Skin epidermis (tissue), 12 donors: Measurements from ENCODE around the gene UBE2O.
"Not testable (repeated sequence)": the region's sequence is repeated elsewhere in the genome, so short reads cannot be mapped to it uniquely, and the experiment has no call there.

Experiments used
- H3K27ac ChIP-seq, 21 experiments: fragments of 200-600 bp; sonication (generic) in 11 of 21; one replicate each; pipeline ENCODE4 v1.5.0; 2020; ENCODE audit warnings: mild to moderate bottlenecking in 3 of 21, inconsistent platforms in 2 of 21, moderate library complexity in 2 of 21
- H3K4me3 ChIP-seq, 7 experiments: fragments of 200-600 bp; sonication (generic) in 2 of 7; one replicate each; pipeline ENCODE4 v1.5.0; 2020; ENCODE audit warnings: inconsistent platforms in 2 of 7, mild to moderate bottlenecking in 2 of 7, moderate library complexity in 1 of 7

UBE2O gene

DNA sequence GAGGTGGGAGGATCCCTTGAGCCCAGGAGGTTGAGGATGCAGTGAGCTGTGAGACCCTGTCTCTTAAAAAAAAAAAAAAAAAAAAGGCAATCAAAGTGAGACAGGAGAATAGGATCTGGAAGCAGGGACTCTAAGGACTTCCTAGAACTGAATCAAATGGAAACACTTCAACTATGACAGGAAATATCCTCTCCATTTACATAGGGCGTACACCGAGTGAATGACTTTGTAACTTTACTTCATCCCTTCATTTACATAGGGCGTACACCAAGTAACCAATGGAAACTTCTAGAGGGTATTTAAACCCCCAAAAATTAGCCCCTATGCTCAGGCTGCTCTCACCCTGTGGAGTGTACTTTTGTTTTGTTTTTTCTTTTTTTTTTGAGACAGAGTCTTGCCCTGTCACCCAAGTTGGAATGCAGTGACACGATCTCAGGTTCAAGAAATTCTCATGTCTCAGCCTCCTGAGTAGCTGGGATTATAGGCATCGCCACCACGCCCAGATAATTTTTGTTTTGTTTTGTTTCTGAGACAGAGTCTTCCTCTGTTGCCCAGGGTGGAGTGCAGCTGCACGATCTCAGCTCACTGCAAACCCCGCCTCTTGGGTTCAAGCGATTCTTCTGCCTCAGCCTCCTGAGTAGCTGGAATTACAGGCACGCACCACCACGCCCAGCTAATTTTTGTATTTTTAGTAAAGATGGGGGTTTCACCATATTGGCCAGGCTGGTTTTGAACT is 89.7 kb downstream of the UBE2O start:
- Histone ChIP-seq H3K4me3 (no peak overlapping the region), H3K27ac (peak overlapping the region in 2 of 21 experiments; percentile 35 to 65)

DNA sequence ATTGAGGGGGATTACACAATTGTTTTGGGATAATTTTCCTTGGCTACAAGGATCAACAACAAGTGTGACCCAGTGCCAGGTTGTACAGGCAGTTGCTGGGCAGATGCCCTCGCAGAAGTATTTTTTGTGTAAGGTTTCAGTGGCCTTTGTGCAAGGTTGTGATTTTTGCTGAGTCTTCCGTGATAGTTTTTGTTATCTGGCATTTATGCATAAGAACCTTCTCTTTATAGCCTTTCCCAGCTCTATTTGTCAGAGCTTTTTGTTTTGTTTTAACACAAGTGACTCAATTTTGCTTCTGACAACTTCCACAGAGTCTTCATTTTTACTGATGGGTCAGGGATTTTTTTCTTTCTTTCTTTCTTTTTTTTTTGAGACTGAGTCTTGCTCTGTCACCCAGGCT is 92.5 kb downstream of the UBE2O start:
- H3K4me3 ChIP-seq, result no peak overlapping the region
- H3K27ac ChIP-seq, result peak overlapping the region in 1 of 21 experiments; percentile 7

DNA sequence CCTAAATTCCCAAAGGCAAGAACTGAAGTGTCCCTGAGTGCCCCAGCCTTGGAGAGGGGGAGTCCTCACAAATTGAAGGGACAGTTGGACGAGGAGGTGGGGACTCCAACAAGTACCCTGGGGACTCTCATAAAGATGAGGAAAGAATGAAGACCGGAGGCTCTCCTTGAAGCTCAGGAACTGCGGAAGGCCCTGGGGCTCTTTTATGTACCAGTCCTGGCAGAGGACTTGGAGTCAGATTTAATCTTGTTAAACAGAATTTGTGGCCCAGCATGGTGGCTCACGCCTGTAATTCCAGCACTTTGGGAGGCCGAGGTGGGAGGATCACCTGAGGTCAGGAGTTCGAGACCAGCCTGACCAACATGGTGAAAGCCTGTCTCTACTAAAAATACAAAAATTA is 93.2 kb downstream of the UBE2O start:
- H3K4me3 ChIP-seq, H3K27ac ChIP-seq: not testable (repeated sequence)

DNA sequence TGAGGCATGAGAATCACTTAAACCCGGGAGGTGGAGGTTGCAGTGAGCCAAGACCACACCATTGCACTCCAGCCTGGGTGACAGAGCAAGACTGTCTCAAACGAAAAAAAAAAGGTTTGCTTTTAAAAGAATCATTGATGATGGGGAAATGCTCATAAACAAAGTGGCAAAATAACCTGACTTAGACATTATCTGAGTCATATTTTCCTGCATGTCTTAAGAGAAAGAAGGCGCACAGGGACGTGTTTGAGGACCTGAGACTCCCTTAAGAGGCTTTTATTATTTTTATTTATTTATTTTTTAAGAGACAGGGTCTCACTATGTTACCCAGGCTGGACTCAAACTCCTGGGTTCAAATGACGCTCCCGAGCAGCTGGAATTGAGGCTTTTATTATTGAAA is 93.6 kb downstream of the UBE2O start:
- H3K27ac ChIP-seq, result no peak overlapping the region
- H3K4me3 ChIP-seq, result no peak overlapping the region

DNA sequence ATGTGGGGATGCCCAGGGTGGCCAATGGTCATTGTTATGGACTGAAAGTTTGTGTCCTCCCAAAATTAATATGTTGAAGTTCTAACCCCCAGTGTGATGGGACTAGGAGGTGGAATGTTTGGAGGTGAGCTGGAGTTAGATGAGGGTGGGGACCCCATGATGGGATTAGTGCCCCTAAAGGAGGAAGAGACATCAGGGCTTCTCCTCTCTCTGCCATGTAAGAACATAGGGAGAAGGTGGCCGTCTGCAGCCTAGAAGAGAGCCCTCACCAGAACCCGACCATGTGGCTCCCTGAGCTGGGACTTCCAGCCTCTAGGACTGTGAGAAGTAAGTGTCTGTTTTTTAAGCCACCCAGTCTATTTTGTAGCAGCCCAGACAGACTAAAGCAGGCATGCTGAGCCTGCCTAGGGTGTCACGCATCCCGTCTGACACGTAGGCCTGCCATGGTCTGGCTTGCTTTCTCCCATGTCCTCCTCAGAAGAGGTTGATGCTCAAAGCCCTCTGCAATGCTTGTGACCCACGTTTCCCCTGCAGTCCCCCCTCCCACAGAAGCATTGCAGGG is 95.3 kb downstream of the UBE2O start:
- H3K27ac ChIP-seq, result no peak overlapping the region
- H3K4me3 ChIP-seq, result no peak overlapping the region

DNA sequence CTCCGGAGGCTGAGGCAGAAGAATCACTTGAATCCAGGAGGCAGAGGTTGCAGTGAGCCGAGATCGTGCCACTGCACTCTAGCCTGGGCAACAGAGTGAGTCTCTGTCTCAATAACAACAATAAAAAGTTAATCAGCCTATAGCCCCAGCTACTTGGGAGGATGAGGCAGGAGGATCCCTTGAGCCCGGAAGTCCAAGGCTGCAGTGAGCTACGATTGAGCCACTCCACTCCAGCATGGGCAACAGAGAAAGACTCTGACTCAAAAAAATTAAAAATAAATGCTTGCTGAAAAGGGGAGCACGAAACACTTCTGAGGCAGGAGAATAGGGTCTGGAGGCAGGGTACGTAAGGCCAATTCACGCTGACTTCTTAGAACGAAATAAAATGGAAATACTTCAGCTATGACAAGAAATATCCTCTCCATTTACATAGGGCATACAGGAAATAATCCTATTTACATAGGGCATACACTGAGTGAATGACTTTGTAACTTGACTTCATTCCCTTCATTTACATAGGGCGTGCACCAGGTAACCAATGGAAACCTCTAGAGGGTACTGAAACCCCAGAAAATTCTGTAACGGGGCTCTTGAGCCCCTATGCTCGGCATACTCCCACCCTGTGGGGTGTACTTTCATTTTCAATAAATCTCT is 96.0 kb downstream of the UBE2O start:
- Histone ChIP-seq H3K4me3 (no peak overlapping the region), H3K27ac (no peak overlapping the region)

DNA sequence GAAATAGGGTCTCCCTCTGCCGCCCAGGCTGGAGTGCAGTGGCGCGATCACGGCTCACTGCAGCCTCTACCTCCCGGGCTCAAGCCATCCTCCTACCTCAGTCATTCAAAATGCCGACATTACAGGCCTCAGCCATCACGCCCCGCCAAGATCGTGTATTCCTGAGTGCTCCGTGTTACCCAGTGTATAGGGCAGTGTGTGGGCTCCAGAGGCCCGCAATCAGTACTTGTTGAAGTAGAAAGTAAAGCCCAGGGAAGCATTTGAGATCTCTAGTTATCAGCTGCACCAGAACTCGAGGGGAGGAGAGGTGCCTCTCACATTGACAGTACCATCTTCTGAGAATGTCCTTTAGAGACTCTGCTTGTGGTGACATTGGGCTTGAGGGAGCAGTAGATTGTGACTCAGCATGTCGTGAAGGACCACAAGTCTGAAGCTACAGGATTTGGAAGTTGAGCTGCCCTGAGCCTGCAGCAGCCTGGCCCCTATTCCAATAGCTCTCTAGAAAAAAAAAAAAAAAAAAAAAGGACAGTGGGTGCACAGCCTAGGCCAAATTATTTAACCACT is 98.1 kb downstream of the UBE2O start:
- Histone ChIP-seq H3K27ac (no peak overlapping the region), H3K4me3 (peak overlapping the region in 2 of 7 experiments; percentile 97)

DNA sequence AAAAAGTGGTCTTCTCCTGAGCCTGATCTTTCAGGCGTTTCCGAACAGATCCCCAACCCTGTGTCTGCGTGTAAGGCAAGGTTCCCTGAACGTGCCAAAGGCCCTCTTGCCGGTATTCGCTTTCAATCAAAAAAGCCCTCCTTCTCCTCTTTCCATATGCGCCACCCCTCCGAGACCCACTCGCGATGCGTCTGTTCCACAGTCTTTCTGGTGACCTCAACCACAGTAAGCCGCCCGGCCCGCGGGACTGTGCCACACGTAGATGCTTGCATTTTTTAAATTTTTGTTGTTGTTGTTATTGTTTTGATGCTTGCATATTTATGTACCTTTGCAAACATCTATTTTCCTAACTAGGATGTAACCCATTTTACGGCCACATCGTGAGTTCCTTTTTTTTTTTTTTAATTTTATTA is 98.6 kb downstream of the UBE2O start:
- Histone ChIP-seq H3K4me3 (peak overlapping the region; percentile 64 to 97 (median 96)), H3K27ac (peak overlapping the region in 19 of 21 experiments; percentile 79 to 97 (median 89))

DNA sequence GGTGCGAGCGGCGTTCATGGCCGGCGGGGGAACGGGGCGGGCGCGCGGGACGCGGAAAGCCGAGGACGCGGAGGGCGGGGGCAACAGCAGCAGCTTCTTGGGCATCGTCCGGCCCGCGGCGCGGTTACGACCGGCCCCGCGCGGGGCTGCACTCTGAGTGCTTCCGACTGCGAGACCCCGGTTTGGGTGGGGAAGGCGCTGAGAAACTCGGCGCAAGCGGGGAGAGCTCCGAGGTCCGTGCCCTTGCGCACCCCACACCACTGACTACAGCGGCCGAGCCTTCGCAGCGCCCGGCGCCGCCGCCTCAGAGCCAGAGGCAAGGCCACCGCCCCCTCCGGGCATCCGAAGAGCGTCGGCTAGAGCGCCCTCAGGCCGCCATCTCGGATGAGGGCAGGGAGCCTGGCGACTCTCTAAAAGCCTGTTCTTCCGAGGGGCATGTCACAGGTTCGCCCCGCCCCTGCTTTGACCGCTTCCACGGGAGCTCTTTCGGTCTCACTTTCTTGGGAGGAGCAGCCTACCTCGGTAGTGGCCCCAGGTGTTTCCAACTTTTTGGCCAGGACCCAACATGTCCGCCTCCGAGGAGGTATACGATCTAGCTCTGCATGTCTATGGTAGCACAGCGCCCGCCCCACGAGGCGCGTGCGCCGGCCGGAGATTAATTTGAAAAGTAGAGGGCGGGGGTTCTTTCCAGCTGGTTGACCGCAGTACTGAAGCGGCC is 99.2 kb downstream of the UBE2O start, which contains the start of gene PRPSAP1:
PRPSAP1 (minus strand) TSS at position 318 of the 718 bp plus-strand sequence; CDS start at position 105, 213 bp downstream.
- peak within 1 kb of the TSS; percentile 64 to 97 (median 96) for H3K4me3 ChIP-seq
- H3K27ac ChIP-seq, result peak within 1 kb of the TSS; percentile 49 to 97 (median 88)

DNA sequence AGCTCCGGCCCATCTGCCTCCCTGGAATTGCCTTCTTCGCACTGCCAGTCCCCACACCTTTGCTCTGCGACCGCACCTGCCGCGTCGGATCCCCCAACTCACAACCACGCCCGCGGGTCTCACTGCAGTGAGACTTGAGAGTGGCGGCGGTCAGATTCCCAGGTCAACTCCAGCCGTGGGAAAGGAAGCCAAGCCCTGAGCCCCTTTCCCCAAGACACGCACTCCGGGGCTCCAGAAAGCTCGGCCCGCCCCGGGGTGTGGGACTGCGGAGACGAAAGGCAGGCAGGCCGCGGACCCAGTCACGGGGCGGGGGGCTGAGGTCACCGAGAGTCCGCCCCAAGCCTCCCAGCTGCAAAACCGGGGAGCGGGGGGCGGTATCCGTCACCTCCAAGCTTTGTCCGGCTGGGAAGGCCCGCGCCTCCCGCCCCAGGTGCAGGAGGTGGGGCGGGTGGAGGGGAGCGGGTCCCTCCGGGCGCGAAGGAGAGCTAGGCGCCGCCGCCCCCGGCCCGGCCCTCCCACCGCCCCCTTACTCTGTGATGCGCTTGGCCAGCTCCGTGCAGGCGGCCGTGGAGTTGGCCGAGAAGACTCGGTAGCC is 99.9 kb downstream of the UBE2O start:
- peak overlapping the region; percentile 64 to 97 (median 96) for H3K4me3 ChIP-seq
- peak overlapping the region; percentile 49 to 97 (median 88) for H3K27ac ChIP-seq

DNA sequence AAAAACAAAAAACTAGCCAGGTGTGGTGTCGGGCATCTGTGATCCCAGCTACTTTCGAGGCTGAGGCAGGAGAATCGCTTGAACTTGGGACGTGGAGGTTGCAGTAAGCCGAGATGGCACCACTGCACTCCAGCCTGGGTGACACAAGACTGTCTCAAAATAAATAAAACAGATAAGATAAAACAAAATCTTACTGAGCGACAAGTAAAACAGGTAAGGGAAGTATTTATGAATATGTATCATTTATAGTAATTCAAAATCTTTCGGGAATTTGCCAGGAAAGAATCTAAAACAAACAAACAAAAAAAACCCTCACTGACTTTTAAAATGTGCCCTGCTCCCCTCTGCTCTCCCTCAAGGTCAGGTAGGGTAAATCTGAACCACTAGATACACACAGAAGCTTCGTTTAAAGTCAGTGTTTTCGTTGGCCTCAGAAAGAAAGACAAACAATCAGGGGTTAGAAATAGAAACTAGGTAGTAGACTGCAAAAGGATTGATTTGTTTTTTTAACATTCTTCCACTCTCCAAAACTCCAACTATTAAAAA is 101.4 kb downstream of the UBE2O start:
- Histone ChIP-seq H3K4me3 (no peak overlapping the region), H3K27ac (peak overlapping the region in 1 of 21 experiments; percentile 7)

DNA sequence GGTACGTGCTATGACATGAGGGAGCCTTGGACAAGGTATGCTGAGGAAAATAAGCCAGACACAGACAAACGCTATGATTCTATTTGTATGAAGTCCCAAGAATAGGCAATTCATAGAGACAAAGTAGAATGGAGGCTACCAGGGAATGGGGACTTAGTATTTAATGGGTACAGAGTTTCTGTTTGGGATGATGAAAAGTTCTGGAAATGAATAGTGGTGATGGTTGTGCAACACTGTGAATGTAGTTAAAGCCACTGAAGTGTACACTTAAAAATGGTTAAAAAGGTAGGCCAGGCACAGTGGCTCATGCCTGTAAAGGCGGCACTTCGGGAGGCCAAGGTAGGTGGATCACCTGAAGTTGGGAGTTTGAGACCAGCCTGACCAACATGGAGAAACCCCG is 102.5 kb downstream of the UBE2O start:
- Histone ChIP-seq H3K27ac (no peak overlapping the region), H3K4me3 (no peak overlapping the region)

DNA sequence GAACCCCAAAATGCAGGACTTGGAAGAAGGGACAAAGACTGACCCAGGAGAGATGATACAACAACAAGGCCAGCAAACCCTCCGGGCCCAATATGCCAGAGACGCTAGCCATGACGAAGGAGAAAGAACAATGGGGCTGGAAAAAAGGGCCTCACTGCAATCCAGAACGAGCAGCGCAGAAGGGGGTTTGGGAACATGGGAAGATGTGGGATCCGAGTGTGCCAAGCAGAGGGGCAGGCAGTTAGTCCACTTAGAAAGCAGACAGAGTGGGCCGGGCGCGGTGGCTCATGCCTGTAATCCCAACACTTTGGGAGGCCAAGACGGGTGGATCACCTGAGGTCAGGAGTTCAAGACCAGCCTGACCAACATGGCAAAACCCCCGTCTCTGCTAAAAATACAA is 106.0 kb downstream of the UBE2O start:
- H3K4me3 ChIP-seq, H3K27ac ChIP-seq: not testable (repeated sequence)

DNA sequence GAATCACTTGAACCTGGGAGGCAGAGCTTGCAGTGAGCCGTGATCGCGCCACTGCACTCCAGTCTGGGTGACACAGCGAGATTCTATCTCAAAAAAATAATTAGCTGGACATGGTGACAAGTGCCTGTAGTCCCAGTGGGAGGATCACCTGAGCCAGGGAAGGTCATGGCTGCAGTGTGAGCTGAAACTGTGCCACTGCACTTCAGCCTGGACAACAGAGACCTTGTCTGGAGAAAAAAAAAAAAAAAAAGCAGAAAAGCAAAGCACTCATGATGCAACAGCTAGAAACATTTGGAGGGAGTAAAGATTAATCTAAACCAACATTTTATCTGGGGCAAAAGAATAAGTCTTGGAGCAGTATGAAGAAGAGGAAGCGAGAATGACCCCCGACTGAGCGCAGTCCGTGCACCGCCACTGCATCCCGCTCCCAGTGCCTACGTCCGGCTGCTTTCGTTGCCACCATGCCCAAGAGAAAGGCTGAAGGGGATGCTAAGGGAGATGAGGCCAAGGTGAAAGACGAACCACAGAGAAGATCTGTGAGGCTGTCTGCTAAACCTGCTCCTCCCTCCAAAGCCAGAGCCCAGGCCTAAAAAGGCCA is 107.5 kb downstream of the UBE2O start:
- no peak overlapping the region for H3K27ac ChIP-seq
- H3K4me3 ChIP-seq, result no peak overlapping the region

DNA sequence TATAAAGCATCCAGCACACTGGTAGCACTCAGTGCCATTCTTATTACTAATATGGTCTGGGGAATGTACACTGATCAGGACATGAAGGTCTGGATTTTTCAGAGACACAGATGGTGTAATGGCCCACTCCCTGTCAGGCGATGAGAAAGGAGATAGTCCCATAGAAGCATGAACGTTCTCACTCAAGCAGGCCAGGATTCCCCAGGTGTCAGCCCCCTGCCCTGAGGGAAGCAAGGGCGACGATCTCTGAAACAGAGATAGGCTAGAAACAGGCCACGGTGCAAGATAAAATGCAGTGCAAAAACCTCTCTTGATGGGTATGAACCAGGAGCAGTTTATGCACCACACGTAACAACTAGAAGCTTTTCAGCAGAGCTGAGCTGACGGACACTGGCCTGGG is 109.8 kb downstream of the UBE2O start:
- Histone ChIP-seq H3K4me3 (no peak overlapping the region), H3K27ac (no peak overlapping the region)

DNA sequence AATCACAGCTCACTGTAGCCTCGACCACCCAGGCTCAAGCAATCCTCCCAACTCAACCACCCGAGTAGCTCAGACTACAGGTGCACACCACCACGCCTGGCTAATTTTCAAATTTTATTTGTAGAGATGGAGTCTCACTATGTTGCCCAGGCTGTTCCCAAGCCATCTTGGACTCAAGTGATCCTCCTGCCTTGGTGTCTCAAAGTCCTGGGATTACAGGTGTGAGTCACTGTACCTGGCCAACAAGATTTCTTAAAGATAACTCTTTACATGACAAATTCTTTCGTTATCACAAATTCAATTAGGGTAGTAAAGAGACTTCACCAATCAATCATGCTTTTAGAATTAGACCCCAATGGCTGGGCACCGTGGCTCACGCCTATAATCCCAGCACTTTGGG is 111.7 kb downstream of the UBE2O start:
- Histone ChIP-seq H3K27ac (no peak overlapping the region), H3K4me3 (no peak overlapping the region)
